GM19025 (cell line): ENCODE data around the gene PSTPIP1.

ENCODE experiments used
- ATAC-seq: cut with Tn5 transposase; IDR thresholded peaks from one replicate; pipeline ENCODE4 v1.9.1; 2021; ENCODE audit warnings: mild to moderate bottlenecking, low read depth, moderate library complexity; ENCODE audit not compliant: unreplicated experiment

The PSTPIP1 gene

DNA sequence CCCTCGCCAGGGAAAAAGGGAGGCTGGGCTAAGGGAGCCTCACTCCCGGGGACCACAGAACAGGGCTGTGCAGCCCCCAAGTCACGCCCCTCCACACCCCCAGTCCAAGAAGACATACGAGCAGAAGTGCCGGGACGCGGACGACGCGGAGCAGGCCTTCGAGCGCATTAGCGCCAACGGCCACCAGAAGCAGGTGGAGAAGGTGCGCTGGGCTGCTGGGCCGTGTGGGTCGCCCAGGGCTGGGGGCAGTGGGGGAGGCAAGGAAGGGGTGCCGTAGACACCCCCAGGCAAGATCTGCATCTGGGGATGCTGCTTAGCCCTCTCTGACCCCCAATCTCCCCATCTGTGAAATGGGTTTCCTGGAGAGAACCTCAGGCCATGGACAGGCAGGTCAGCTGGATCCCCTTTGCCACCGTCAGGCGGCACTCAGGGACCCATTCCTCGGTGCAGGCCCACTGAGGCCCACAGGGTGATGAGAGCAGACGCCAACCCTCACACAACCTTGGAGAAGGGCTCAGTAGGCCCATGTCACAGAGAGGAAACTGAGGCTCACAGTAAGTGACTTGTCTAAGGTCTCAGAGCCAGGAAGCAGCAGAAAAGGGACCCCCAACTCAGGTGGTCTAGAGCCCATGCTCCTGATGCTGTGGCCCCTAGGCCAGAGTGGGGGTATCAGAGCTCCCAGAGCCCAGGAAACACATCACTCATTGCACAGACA is 33.7 kb downstream of the PSTPIP1 start:
- no peak for ATAC-seq

DNA sequence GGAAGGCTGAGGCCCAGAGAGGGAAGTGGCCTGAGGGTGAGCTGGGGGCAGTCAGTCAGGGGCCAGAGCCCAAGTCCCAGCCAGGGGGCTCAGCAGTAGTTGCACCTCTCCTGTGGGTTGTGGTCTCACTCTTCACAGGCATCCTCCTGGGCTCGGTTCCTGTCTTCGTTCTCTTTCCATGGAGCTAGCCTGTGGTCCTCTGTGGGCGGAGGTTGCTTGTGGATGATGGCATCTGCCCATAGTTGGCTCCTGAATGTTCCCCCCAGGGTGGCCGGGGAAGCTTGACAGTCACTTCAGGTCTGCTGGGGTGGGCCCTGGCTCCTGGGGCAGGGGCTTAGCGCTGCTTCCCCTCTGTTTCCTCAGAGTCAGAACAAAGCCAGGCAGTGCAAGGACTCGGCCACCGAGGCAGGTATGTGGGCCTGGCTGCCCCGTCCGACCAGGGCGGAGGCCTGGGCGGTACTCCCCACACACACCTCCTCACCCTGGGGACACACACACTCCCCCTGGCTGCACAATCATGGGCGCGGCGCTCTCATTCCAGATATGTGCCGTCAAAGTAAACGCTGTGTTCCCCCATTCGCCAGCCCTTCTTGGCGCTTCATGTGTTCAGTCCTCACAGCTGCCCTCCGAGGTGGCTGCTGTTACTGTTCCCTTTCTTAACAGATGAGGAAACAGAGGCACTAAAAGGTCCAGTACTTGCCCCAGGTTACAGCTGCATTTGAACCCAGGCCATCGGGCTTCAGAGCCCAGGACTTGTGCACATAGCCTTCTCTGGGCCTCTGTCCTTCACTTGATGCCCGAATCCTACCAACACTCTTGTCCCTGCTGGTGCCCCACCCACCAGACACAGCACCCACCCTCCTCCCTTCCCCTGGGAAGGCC is 34.5 kb downstream of the PSTPIP1 start:
- ATAC-seq: no peak

DNA sequence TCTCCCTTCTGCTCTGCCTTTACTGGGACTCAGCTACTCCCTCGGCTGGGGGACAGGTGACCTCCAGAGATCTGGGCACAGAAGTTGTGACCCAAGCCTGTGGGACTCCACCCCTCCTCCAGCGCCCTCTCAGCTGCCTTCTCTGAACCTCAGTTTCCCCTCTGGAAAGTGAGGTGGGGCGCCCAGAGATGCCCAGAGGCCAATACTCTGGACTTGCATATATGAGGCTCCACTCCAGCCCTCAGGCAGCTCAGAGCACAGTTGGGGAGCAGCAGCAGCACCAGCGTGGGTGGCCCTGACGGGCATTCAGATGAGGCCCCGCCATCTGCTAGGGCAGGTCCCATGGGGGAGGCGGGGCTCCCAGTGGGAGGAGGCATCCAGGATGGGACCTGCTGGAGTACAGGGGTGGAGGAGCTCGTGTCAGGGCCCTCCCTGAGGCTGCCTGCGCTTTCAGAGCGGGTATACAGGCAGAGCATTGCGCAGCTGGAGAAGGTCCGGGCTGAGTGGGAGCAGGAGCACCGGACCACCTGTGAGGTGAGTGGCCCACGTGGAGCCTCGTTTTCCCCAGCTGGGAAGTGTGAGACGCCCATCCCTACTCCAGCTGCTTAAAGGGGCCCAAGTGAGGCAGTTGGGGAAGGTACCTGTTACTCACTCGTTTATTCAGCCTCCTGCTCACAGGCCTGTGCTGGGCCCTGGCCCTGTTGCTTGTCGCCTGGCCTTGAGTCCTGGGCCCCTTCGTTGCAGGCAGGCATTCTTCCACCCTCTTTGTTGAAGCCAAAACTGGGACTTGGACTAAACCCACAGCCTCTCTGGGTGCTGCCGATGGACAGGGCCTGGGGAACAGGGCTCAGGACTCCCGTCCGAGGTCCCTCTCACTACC is 35.4 kb downstream of the PSTPIP1 start:
- no peak for ATAC-seq

DNA sequence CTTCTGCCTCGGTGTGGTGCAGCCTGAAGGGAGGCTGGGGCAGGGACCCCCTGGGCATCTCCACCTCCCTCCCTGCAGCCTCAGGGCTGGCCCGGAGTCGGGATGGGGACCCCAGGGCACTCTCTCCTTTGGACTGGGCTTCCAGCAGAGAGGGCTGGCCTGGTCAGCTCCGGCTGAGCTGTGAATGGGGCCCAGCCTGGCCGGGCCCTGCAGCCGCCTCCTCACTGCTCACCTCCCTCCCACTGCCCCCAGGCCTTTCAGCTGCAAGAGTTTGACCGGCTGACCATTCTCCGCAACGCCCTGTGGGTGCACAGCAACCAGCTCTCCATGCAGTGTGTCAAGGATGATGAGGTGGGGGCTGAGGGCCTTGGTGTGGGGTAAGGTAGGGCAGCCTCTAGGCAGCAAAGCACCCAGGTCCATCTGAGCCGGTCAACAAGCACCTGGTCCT is 36.0 kb downstream of the PSTPIP1 start:
- ATAC-seq: no peak

DNA sequence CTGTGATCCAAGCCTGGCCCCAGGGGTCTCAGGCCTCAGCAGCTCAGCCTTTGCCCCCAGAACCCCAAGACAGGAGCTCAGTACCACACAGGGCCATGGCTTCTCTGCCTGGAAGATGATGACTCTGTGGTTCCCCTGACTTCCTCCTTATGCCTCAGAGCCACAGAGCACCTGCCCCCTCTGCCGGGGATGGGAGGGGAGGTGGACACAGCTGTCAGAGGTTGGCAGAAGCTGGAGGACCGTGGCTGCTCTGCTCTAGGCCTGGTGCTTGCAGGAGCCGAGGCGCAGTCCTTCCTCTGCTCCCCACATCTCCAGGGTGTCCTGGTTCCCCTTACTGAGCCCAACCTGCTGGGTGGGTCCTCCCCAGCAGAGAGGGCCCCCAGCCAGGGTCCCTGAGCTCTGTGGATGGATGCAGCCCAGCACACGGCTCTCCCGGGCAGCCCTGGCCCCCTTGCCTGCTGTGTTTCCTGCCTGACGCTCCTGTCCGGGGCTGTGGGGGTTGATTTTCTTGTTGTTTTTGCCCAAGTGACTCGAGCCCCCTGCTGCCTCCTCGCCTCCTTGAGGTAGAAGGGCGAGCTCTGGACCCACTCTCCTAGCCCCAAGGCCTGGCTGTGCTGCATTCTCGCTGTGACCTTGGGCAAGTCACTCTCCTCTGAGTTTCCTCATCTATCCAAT is 36.6 kb downstream of the PSTPIP1 start:
- ATAC-seq: no peak

DNA sequence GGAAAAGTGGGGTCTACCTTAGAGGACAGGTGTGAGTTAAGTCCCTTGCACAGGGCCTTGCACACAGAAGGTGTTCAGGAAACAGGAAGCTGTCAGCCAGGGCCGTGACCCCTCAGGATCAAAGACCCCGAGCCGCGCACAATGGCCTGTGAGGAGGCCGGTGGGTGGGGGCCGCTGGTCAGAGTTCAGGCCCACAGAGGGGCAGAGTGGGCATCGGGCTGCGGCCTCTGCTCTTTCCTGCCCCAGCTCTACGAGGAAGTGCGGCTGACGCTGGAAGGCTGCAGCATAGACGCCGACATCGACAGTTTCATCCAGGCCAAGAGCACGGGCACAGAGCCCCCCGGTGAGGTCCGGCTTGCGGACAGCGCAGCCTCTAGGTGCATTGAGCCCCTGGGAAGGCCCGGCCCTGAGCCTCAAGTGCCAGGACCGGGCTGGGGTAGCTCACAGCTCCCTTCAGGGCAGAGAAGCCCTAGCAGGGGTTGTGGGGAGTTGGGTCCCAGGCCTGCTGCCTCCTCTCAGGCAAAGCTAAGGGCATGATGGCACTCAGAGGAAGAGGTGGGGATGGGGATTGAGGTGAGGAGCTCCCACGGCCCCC is 37.2 kb downstream of the PSTPIP1 start:
- ATAC-seq: no peak

DNA sequence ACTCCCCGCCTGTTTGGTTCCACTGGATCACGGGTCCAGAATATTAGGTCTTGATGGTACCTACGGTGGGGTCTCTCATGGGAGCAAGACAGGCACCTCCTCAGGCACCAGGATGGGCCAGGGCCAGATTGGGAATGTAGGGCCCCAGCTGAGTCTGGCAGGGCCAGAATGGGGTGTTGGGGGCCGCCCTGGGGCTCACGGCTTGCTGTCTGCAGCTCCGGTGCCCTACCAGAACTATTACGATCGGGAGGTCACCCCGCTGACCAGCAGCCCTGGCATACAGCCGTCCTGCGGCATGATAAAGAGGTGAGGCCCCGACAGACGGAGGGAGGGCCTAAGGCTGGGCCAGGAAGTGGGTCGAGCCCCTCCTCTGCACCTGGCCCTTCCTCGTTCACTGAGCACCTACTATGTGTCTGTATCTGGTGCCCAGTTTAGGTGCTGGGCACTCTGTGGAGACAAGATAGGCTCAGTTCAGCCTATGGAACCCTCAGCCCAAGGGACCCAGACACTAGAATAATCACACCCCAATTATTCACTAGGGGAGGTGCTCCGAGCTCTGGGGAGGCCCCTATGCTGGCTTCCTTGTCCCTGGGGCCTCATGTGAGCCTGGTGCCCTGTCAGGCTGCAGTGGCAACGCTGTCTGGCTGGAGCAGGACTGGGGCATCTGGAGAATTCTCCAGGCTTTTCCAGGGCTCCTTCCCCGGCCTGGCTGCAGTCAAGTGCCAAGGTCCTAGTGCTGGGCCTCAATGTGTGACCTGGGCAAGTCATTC is 37.9 kb downstream of the PSTPIP1 start:
- ATAC-seq: no peak

DNA sequence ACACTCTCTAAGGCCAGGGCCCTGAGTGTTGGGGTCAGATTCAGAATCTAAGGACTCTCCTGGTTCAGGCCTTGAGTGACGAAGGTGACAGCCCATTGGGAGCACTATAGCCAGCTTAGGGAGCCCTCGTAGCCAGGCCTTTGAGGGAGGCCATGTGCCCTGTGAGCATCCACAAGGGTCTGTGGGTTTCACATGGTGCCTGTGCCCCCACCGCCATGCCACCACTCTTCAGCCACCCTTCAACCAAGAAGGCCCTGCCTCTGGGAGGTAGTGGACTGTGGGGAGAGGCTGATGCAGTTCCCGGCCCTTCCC is 38.4 kb downstream of the PSTPIP1 start:
- no peak for ATAC-seq

DNA sequence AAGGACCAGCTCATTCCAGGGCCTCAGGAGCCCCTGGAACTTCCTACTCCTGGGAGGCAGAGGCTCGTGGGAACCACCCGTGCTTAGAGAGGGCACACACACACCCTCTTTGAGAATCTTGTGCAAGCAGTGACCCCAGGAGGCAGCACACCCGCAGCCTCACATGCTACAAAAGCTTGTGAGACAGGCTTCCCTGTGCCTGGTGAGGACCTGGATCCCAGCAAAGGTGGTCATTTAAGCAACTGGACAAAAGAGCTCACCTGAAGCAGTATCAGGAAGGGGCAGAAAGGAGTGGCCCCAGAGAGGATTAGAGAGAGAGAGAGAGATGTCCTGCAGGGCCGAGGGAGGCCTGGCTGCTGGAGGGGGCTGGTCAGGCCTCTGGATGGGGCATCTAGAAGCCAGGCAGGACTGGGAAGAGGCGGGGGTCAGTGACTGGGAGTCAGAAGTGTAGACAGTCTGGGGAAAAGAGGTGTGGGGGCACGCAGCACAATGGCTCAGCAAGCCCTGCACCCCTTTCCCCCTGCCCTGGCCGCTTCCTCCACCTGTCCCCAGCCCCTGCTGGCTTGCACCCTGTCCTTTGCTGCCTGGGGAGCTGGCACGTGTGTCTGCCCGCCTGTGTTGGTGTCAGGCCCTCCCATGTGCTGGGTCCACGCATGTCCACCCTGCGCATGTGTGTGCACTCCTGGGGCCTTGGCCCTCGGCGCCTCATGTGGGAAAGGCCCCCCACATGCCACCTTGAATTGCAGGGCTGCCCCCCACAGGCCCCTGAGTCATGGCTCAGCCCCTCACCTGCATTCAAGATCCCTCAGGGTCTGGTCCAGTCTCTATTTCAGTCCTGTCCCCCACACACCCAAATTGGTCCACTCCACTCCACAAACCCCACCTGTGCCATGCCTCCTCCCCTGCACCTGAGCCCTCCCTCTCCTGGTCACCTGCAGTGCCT is 39.1 kb downstream of the PSTPIP1 start:
- no peak for ATAC-seq

DNA sequence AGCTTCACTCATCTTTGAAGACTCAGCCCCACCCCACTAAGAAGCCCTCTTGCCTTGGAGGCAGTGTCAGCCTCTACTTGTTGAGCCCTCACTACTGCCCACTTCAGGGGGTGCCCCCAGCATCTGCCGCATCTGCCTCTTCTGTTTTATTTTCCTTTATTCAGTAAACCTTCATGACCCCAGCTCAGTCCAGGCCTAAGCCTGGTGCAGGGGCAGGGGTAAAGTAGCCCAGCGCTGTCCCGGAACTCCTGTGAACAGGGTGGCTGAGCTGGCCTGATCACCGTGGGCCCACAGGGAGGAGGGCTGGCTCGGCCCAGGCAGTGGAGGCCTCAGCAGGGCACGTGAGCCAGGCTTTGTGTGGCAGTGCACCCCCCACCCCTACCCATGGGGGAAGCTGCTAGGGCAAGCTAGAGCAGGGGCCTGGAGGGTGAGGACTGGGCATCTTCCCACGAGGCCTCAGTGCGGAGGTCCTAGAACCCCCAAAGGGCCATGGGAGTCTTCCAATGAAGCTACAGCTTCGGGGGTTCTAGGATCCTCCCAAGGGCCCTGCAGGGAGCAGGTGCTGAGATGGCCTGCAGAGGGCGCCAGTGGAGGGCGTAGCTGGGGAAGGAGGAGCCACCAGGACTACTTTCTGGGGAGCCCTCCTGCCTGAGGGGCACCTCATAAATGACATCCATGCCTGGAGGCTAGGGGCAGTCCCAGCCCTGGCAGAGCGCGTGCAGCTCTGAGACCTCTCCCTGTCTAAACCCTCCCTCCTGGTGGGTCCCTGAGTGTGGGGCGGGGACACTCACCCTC is 40.0 kb downstream of the PSTPIP1 start:
- ATAC-seq: no peak

DNA sequence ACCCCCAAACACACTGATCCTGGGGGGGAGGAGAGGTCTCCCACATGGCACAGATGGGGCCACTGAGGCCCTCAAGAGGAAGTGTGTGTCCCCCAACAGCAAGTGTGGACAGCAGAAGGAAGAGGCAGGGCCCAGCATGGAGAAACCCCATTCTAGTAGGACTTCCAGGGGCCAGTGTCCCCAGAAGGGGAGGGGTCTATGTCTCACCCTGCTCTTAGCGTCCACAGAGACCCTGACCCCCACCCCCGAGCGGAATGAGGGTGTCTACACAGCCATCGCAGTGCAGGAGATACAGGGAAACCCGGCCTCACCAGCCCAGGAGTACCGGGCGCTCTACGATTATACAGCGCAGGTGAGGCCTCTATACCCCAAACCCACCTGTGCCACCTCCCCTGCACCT is 40.7 kb downstream of the PSTPIP1 start:
- no peak for ATAC-seq

DNA sequence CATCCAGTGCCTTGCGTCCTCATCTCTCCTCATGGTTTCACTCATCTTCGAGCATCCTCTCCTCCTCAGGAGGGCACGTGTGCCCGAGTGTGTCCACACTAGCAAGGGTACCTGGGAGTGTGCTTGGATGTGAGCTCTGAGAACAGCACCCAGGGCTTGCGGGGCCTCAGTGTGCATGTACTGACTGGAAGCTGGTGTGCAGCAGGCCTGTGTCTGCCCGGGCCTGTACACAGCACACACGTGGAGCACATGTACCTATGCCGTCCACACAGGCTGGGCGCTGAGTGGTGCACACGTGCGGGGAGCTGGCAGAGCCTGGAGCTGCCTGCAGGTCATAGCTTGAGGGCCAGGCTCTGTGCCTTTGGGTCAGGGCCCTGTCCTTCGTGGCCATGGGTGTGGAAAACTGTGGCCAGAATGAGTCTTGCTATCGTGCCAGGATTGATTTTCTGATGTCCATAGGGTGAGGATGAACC is 41.1 kb downstream of the PSTPIP1 start:
- no peak for ATAC-seq

DNA sequence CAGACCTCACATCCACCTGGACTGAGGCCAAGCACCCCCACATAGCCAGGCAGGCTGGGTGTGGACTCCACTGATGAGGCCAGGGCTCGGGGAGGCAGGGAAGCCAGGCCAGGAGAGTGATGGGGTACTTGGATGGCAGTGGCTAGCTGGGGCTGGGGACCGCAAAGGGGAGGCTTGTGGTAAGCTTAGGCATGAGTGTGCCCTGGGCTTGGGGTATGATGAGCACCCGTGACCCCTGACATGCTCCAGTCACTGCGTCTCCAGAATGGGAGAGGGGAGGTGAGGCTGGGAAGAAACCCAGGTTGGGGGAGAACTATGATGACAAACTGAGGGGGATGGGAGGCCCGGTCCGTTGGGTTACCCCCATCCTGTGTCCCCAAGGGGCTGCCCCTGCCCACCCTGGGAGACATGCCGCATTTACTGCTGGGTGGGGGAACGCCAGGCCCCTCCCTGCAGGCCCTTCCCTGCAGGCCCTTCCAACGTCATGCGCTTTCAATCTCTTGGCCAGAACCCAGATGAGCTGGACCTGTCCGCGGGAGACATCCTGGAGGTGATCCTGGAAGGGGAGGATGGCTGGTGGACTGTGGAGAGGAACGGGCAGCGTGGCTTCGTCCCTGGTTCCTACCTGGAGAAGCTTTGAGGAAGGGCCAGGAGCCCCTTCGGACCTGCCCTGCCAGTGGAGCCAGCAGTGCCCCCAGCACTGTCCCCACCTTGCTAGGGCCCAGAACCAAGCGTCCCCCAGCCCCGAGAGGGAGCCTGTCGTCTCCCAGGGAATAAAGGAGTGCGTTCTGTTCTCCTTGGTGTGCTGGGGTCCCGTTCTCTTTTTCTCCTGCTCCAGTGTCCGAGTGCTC is 41.8 kb downstream of the PSTPIP1 start:
- no peak for ATAC-seq

DNA sequence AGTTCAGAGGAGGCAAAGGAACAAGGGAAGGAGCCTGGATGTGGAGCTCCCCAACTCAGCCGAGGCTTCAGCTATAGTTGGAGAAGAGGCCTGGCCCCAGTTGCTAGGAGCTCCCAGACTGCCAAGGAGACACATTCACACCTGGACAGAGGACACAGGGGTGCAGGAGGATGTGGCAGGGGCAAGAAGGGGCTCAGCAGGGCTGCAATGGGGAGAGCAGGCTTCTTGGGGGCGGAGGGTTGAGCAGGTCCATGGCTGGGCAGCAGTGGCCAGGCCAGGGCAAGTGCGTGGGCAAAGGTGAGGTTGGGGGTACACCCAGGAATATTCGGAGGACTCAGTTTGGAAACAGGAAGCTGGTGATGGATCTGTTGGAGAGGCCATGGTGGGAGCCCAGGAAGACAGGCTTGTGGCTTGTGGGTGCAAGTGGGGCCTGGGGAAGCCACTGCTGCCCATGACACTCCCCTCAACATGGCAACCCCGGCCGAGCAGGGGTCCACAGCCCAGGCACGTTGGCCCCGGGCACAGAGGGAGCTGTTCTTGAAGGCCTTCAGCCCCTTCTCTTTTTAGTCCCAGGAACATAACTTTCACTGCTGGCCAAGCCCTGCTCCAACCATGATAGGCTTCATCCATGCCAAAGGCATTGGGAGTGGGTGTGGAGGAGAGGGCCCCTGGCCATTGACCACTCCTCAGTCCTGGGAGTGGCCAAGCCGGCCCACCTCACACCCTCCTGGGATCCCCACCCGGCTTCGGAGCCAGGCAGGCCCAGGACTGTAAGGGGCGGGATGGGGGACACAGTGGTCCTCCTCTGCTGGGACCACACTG is 42.7 kb downstream of the PSTPIP1 start:
- no peak for ATAC-seq

DNA sequence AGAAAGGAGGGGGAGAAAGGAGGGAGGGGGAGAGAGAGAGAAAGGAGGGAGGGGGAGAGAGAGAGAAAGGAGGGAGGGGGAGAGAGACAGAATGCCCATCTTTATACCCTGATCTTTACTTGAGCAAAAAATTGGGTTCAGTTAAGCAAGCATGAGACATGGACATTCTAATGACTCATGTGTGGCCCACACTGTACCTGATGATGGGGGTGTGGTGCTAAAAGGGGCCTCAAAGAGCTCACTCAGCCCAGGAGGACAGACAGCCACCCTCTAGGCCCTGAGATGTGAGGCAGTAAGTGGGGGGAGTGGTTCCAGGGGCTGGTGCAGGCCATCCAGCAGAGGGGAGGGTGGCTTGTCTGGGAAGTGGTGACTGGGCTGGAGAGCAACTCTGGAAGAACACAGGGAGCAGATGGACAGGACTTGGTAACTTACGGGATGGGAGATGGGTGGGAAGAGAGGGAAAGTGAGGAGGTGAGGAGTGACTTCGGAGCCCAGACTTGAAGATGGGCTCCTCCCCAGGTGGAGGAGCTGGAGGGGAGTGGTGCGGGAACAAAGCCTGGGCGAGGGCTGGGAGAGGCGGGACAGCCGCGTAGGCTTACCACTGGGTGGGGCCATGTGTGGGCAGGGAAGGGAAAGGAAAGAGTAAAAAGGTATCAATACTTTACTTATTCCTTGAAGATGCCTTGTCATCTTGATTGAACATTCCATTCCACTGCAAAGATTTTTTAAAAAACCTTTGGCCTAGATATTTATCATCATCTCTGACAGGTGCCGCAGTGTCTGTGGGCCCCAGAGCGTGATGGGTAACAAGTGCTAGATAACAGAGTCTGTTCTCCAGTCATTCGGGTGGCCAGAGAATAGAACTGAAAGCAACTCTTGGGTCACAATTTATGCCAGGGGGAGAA is 43.6 kb downstream of the PSTPIP1 start:
- no peak for ATAC-seq
